ENCODE results near the gene TMEM176A.

The TMEM176A gene

DNA sequence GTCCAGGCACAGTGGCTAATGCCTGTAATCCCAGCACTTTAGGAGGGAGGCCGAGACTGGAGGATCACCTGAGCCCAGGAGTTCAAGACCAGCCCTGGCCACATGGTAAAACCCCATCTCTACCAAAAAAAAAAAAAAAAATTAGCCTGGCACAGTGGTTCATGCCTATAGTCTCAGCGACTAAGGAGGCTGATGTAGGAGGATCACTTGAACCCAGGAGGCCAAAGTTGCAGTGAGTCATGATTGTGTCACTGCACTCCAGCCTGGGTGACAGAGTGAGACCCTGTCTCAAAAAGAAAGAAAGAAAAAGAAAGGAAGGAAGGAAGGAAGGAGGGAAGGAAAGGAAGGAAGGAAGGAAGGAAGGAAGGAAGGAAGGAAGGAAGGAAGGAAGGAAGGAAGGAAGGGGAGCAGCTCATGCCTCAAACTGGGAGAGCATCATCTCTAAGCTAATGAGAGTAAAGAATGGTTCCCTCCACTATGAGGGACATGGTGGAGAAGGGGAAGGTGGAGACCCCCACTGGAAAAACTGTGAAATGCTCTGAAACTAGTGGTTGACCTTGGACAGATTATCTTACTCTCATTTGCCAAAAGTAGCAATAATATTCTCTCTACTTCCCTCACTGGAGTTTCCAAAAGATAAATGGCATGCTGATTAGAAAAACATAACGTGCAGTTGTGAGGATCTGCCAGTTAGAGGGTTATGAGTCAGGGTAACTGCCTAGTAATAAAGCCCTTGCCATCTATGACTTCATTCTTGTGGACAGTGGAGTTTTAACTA, 46.6 kb upstream of the TMEM176A start:
- peak; percentile 50 for ATAC-seq (ENCODE audit: insufficient read depth, low read depth)

DNA sequence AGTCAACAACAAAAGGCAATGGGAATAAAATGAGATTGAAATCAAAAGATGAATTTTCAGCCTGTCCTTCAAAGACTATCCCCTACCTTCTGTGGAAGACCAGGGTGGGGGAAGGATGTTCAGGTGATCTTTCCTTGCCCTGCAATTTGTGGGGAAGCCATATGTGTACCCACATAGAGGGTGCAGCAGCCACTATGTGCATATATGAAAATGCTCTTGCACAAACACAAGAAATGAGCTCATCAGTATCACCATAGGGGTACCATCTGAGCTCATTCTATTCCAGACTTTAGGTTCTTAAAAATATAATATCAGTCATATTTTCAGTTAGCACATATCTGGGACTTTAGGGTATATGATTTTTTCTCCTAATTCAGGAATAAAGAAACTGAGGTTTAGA, 45.6 kb upstream of the TMEM176A start:
- Histone ChIP-seq H3K4me3 (ENCODE audit: low read depth in 1 of 2, low read length in 2 of 2) (peak overlapping the region in 1 of 2 experiments; percentile 38; a peak in 2 of 4 replicates), H3K4me1 (ENCODE audit: insufficient read depth, low read length) (peaks cover 46% of the 10 kb centered on the region), H3K9me3 (ENCODE audit: insufficient read depth, low read length, severe bottlenecking) (no peaks in the 10 kb centered on the region), H3K9ac (ENCODE audit: low read depth, low read length) (peak overlapping the region; percentile 46), H3K36me3 (ENCODE audit: insufficient read depth, low read length) (no peaks in the 10 kb centered on the region), H3K4me2 (ENCODE audit: insufficient read depth, low read length) (peak overlapping the region; percentile 63), H4K20me1 (ENCODE audit: insufficient read depth, low read length) (no peaks in the 10 kb centered on the region), H3K79me2 (ENCODE audit: insufficient read depth, low read length) (no peaks in the 10 kb centered on the region), H2AFZ (ENCODE audit: low read depth, low read length) (0 out of 2 replicates have a peak overlapping the region, but pooled peaks have one; percentile 4), H3K27ac (ENCODE audit: low read length) (peak overlapping the region; percentile 85), H3K27me3 (ENCODE audit: insufficient read depth, low read length, poor library complexity) (no peaks in the 10 kb centered on the region)
- TF ChIP-seq EZH2 (IDR thresholded peaks at IDR 0.05; ENCODE audit: borderline replicate concordance, low read depth, low read length, severe bottlenecking), result no peak
- TF ChIP-seq, protein P1, sequence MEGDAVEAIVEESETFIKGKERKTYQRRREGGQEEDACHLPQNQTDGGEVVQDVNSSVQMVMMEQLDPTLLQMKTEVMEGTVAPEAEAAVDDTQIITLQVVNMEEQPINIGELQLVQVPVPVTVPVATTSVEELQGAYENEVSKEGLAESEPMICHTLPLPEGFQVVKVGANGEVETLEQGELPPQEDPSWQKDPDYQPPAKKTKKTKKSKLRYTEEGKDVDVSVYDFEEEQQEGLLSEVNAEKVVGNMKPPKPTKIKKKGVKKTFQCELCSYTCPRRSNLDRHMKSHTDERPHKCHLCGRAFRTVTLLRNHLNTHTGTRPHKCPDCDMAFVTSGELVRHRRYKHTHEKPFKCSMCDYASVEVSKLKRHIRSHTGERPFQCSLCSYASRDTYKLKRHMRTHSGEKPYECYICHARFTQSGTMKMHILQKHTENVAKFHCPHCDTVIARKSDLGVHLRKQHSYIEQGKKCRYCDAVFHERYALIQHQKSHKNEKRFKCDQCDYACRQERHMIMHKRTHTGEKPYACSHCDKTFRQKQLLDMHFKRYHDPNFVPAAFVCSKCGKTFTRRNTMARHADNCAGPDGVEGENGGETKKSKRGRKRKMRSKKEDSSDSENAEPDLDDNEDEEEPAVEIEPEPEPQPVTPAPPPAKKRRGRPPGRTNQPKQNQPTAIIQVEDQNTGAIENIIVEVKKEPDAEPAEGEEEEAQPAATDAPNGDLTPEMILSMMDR (IDR thresholded peaks at IDR 0.05; ENCODE audit: borderline replicate concordance, extremely low read depth, low read length, poor library complexity, severe bottlenecking), result no peak
- no peak for DNase-seq
- peak; percentile 31 for ATAC-seq (ENCODE audit: insufficient read depth, low read depth)

More for the DNA sequence above, 46.6 kb upstream of the TMEM176A start:
- Histone ChIP-seq H3K4me2 (ENCODE audit: insufficient read depth, low read length) (peak overlapping the region; percentile 63), H3K4me3 (ENCODE audit: low read depth in 1 of 2, low read length in 2 of 2) (no peak overlapping the region), H3K79me2 (ENCODE audit: insufficient read depth, low read length) (no peaks in the 10 kb centered on the region), H3K27ac (ENCODE audit: low read length) (peak overlapping the region; percentile 70), H4K20me1 (ENCODE audit: insufficient read depth, low read length) (no peaks in the 10 kb centered on the region), H3K27me3 (ENCODE audit: insufficient read depth, low read length, poor library complexity) (no peaks in the 10 kb centered on the region), H2AFZ (ENCODE audit: low read depth, low read length) (no peak overlapping the region), H3K4me1 (ENCODE audit: insufficient read depth, low read length) (peaks cover 46% of the 10 kb centered on the region), H3K9ac (ENCODE audit: low read depth, low read length) (peak overlapping the region; percentile 8; the same call in 1 of the 2 replicates), H3K36me3 (ENCODE audit: insufficient read depth, low read length) (no peaks in the 10 kb centered on the region), H3K9me3 (ENCODE audit: insufficient read depth, low read length, severe bottlenecking) (no peaks in the 10 kb centered on the region)
- DNase-seq, result peak; percentile 65
- no peak for TF ChIP-seq EZH2 (IDR thresholded peaks at IDR 0.05; ENCODE audit: borderline replicate concordance, low read depth, low read length, severe bottlenecking)
- TF ChIP-seq, protein P1 (IDR thresholded peaks at IDR 0.05; ENCODE audit: borderline replicate concordance, extremely low read depth, low read length, poor library complexity, severe bottlenecking), result peak; percentile 83

DNA sequence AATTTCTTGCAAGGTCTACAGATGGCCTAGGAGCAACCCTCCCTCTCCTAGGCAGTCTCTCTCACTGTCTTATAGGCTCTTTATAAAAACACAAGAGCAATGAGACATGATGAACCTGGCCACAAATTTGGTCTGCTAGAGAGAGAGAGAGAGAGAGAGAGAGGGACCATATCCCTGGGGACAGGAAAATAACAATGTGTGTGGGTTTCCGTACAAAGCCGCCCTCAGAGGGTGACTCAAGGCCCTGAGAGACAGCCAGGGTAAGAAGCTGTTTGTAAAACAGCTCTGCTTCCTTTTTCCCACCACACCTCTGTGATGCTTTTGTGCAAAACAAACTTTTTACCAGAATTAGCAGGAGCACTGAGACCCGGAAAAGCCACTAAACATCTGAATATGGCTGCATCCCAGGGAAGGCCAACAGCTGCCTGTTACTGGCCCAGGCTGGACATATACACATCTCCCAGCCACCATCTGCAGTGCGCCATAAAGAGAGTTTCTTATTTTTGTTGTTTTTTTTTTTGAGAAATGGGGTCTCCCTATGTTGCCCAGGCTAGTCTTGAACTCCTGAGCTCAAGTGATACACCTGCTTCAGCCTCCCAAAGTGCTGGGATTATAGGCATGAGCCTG, 45.0 kb upstream of the TMEM176A start:
- peaks cover 46% of the 10 kb centered on the region for H3K4me1 ChIP-seq (ENCODE audit: insufficient read depth, low read length)
- DNase-seq (peak; percentile 89), ATAC-seq (ENCODE audit: insufficient read depth, low read depth) (peak; percentile 87)
- H3K79me2 ChIP-seq (ENCODE audit: insufficient read depth, low read length), result no peaks in the 10 kb centered on the region
- H4K20me1 ChIP-seq (ENCODE audit: insufficient read depth, low read length), result no peaks in the 10 kb centered on the region
- peak overlapping the region; percentile 85 for H3K27ac ChIP-seq (ENCODE audit: low read length)
- peak overlapping the region in 1 of 2 experiments; percentile 38; a peak in 2 of 4 replicates for H3K4me3 ChIP-seq (ENCODE audit: low read depth in 1 of 2, low read length in 2 of 2)
- no peaks in the 10 kb centered on the region for H3K36me3 ChIP-seq (ENCODE audit: insufficient read depth, low read length)
- H3K9me3 ChIP-seq (ENCODE audit: insufficient read depth, low read length, severe bottlenecking), result no peaks in the 10 kb centered on the region
- H3K4me2 ChIP-seq (ENCODE audit: insufficient read depth, low read length), result peak overlapping the region; percentile 63
- TF ChIP-seq, protein P1 (IDR thresholded peaks at IDR 0.05; ENCODE audit: borderline replicate concordance, extremely low read depth, low read length, poor library complexity, severe bottlenecking), result no peak
- TF ChIP-seq EZH2 (IDR thresholded peaks at IDR 0.05; ENCODE audit: borderline replicate concordance, low read depth, low read length, severe bottlenecking), result no peak
- peak overlapping the region; percentile 46 for H3K9ac ChIP-seq (ENCODE audit: low read depth, low read length)
- 0 out of 2 replicates have a peak overlapping the region, but pooled peaks have one; percentile 4 for H2AFZ ChIP-seq (ENCODE audit: low read depth, low read length)
- H3K27me3 ChIP-seq (ENCODE audit: insufficient read depth, low read length, poor library complexity), result no peaks in the 10 kb centered on the region

Data from DND-41 (cell line).